GM23248 (cell line): ENCODE results near the gene CHI3L2.

Source experiments
- EZH2 ChIP-seq: fragments of 200-600 bp; sonication (generic); IDR thresholded peaks from 2 replicates; pipeline ENCODE4 v1.6.1; 2018; ENCODE audit warnings: antibody characterized with exemption, mild to moderate bottlenecking; ENCODE audit not compliant: insufficient read depth, poor library complexity, severe bottlenecking
- EZH2phosphoT487 ChIP-seq: fragments of 200-600 bp; sonication (generic); IDR thresholded peaks from 2 replicates; pipeline ENCODE4 v1.6.1; 2018; ENCODE audit warnings: antibody characterized with exemption, moderate library complexity, mild to moderate bottlenecking, low read depth; ENCODE audit not compliant: insufficient read depth

DNA sequence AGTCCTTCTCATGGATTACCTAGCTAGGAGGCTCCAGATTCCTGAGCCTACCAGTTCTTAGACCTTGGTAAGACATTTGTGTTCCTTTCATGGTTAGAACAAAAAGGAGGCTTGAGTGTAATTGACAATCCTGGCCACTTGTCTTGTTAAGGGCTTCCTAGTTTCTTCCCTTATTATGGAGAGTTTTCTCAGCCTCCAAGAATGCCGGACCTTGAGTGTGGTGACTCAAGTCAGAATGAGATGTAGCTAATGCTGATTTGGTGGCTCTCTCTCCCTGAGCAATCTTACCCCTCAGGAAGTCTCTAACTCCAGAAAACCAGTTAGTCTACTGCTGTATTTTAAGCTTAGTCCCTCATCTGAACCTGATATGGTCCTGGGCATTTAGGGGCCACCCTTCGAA lies 14.3 kb downstream of the CHI3L2 start:
- TF ChIP-seq EZH2 (no peak), EZH2phosphoT487 (no peak)
